GM18502 (cell line): ENCODE results near the gene PHLPP1.

ENCODE experiments used
- ATAC-seq: cut with Tn5 transposase; IDR thresholded peaks from one replicate; pipeline ENCODE4 v1.9.1; 2021; ENCODE audit warnings: mild to moderate bottlenecking; ENCODE audit not compliant: unreplicated experiment, poor library complexity

Gene PHLPP1

GRCh38 chr18:62918361-62918760 is 203.0 kb downstream of the PHLPP1 start:
- no peak for ATAC-seq

GRCh38 chr18:62919109-62919838 is 203.9 kb downstream of the PHLPP1 start:
- ATAC-seq = no peak

GRCh38 chr18:62925031-62925688 is 209.8 kb downstream of the PHLPP1 start:
- no peak for ATAC-seq

GRCh38 chr18:62928326-62928725 is 213.0 kb downstream of the PHLPP1 start:
- ATAC-seq = no peak

- ATAC-seq = no peak
Measured at GRCh38 chr18:62933261-62933887, 218.0 kb downstream of the PHLPP1 start.

GRCh38 chr18:62935994-62936393 is 220.7 kb downstream of the PHLPP1 start:
- no peak for ATAC-seq

GRCh38 chr18:62937065-62937464 is 221.7 kb downstream of the PHLPP1 start:
- ATAC-seq = no peak

GRCh38 chr18:62938006-62938405 is 222.7 kb downstream of the PHLPP1 start:
- ATAC-seq = no peak

GRCh38 chr18:62938487-62938886 is 223.1 kb downstream of the PHLPP1 start:
- peak; percentile 76 for ATAC-seq

GRCh38 chr18:62939433-62939832 is 224.1 kb downstream of the PHLPP1 start:
- ATAC-seq = no peak

- ATAC-seq = no peak
Measured at GRCh38 chr18:62939926-62940325, 224.6 kb downstream of the PHLPP1 start.

GRCh38 chr18:62942578-62942977 is 227.2 kb downstream of the PHLPP1 start:
- ATAC-seq = no peak

GRCh38 chr18:62944454-62944853 is 229.1 kb downstream of the PHLPP1 start:
- ATAC-seq = no peak

- ATAC-seq = no peak
Measured at GRCh38 chr18:62948788-62949187, 233.4 kb downstream of the PHLPP1 start.

- no peak for ATAC-seq
Measured at GRCh38 chr18:62950246-62950645, 234.9 kb downstream of the PHLPP1 start.

GRCh38 chr18:62952807-62953206 is 237.5 kb downstream of the PHLPP1 start:
- no peak for ATAC-seq

- ATAC-seq = no peak
Measured at GRCh38 chr18:62953663-62954062, 238.3 kb downstream of the PHLPP1 start.

- ATAC-seq = no peak
Measured at GRCh38 chr18:62954366-62954765, 239.0 kb downstream of the PHLPP1 start.

GRCh38 chr18:62957885-62958472 is 242.6 kb downstream of the PHLPP1 start:
- peak; percentile 64 for ATAC-seq

GRCh38 chr18:62959481-62959880 is 244.1 kb downstream of the PHLPP1 start:
- no peak for ATAC-seq

GRCh38 chr18:62963507-62963906 is 248.2 kb downstream of the PHLPP1 start:
- no peak for ATAC-seq
